BLaER1 (cell line): ENCODE results near the gene EIF4A3.
"Not testable (repeated sequence)": the region's sequence is repeated elsewhere in the genome, so short reads cannot be mapped to it uniquely, and the experiment has no call there.

Experiments used
- H3K27ac ChIP-seq: shearing (Covaris generic); formaldehyde crosslinking; 2 replicates; pipeline ENCODE4 v1.8.1; 2022
- H3K27me3 ChIP-seq: shearing (Covaris generic); formaldehyde crosslinking; 2 replicates; pipeline ENCODE4 v1.8.1; 2022
- H3K36me3 ChIP-seq: shearing (Covaris generic); formaldehyde crosslinking; 2 replicates; pipeline ENCODE4 v1.8.1; 2022
- H3K4me1 ChIP-seq: shearing (Covaris generic); formaldehyde crosslinking; 2 replicates; pipeline ENCODE4 v1.8.1; 2022
- H3K4me2 ChIP-seq: shearing (Covaris generic); formaldehyde crosslinking; 2 replicates; pipeline ENCODE4 v1.8.1; 2022
- H3K4me3 ChIP-seq: shearing (Covaris generic); formaldehyde crosslinking; 2 replicates; pipeline ENCODE4 v1.8.1; 2022
- H3K9ac ChIP-seq: shearing (Covaris generic); formaldehyde crosslinking; 2 replicates; pipeline ENCODE4 v1.8.1; 2022
- H3K9me3 ChIP-seq: shearing (Covaris generic); formaldehyde crosslinking; 2 replicates; pipeline ENCODE4 v1.8.1; 2022
- H4K20me1 ChIP-seq: shearing (Covaris generic); formaldehyde crosslinking; 2 replicates; pipeline ENCODE4 v1.8.1; 2022
- Cebpa-rat ChIP-seq: shearing (Covaris generic); IDR thresholded peaks from 2 replicates; pipeline ENCODE4 v1.8.1; 2022

Gene EIF4A3

GRCh38 chr17:80173916-80174315 lies 27.0 kb upstream of the EIF4A3 start:
- Histone ChIP-seq H3K27ac (no peak overlapping the region), H3K36me3 (no peaks in the 10 kb centered on the region), H3K9ac (no peak overlapping the region), H4K20me1 (no peaks in the 10 kb centered on the region), H3K9me3 (no peaks in the 10 kb centered on the region), H3K4me3 (no peak overlapping the region), H3K27me3 (no peaks in the 10 kb centered on the region), H3K4me1 (no peaks in the 10 kb centered on the region), H3K4me2 (no peak overlapping the region)
- TF ChIP-seq Cebpa-rat, result no peak

GRCh38 chr17:80173126-80173525 lies 26.2 kb upstream of the EIF4A3 start:
- H3K4me1 ChIP-seq, result no peaks in the 10 kb centered on the region
- H3K4me2 ChIP-seq, result no peak overlapping the region
- H3K27me3 ChIP-seq, result no peaks in the 10 kb centered on the region
- H3K9me3 ChIP-seq, result no peaks in the 10 kb centered on the region
- no peak for TF ChIP-seq Cebpa-rat
- no peaks in the 10 kb centered on the region for H4K20me1 ChIP-seq
- H3K36me3 ChIP-seq, result no peaks in the 10 kb centered on the region
- no peak overlapping the region for H3K27ac ChIP-seq
- no peak overlapping the region for H3K4me3 ChIP-seq
- no peak overlapping the region for H3K9ac ChIP-seq

GRCh38 chr17:80171681-80172080 lies 24.8 kb upstream of the EIF4A3 start:
- H3K36me3 ChIP-seq, result no peaks in the 10 kb centered on the region
- H3K4me1 ChIP-seq, result no peaks in the 10 kb centered on the region
- no peak overlapping the region for H3K4me2 ChIP-seq
- no peaks in the 10 kb centered on the region for H3K9me3 ChIP-seq
- no peaks in the 10 kb centered on the region for H4K20me1 ChIP-seq
- H3K27ac ChIP-seq, result no peak overlapping the region
- no peaks in the 10 kb centered on the region for H3K27me3 ChIP-seq
- TF ChIP-seq Cebpa-rat, result no peak
- H3K9ac ChIP-seq, result no peak overlapping the region
- no peak overlapping the region for H3K4me3 ChIP-seq

GRCh38 chr17:80169784-80170500 lies 23.0 kb upstream of the EIF4A3 start, which contains the start of gene CARD14:
Gene CARD14, plus strand, starts transcription at chr17:80170030. Its CDS starts 11,409 bp downstream, at chr17:80181439.
- H3K4me1 ChIP-seq, result no peaks in the 10 kb centered on the region
- H4K20me1 ChIP-seq, result no peaks in the 10 kb centered on the region
- no peak for TF ChIP-seq Cebpa-rat
- H3K27ac ChIP-seq, result no peak within 1 kb of the TSS
- H3K4me3 ChIP-seq, result no peak within 1 kb of the TSS
- no peaks in the 10 kb centered on the region for H3K27me3 ChIP-seq
- no peak within 1 kb of the TSS for H3K4me2 ChIP-seq
- no peaks in the 10 kb centered on the region for H3K9me3 ChIP-seq
- no peaks in the 10 kb centered on the region for H3K36me3 ChIP-seq
- H3K9ac ChIP-seq, result no peak within 1 kb of the TSS

GRCh38 chr17:80169107-80169506 lies 22.2 kb upstream of the EIF4A3 start:
- no peak overlapping the region for H3K4me2 ChIP-seq
- no peak overlapping the region for H3K4me3 ChIP-seq
- no peak overlapping the region for H3K27ac ChIP-seq
- TF ChIP-seq Cebpa-rat, result no peak
- H3K27me3 ChIP-seq, result no peaks in the 10 kb centered on the region
- H4K20me1 ChIP-seq, result no peaks in the 10 kb centered on the region
- H3K36me3 ChIP-seq, result no peaks in the 10 kb centered on the region
- H3K4me1 ChIP-seq, result no peaks in the 10 kb centered on the region
- no peak overlapping the region for H3K9ac ChIP-seq
- H3K9me3 ChIP-seq, result no peaks in the 10 kb centered on the region

GRCh38 chr17:80168371-80168770 lies 21.4 kb upstream of the EIF4A3 start:
- no peak for TF ChIP-seq Cebpa-rat
- Histone ChIP-seq H3K9me3 (no peaks in the 10 kb centered on the region), H4K20me1 (no peaks in the 10 kb centered on the region), H3K36me3 (no peaks in the 10 kb centered on the region), H3K4me3 (no peak overlapping the region), H3K4me2 (no peak overlapping the region), H3K27ac (no peak overlapping the region), H3K9ac (no peak overlapping the region), H3K4me1 (0 out of 2 replicates have a peak, but pooled peaks cover 2% of the 10 kb centered on the region), H3K27me3 (no peaks in the 10 kb centered on the region)

GRCh38 chr17:80166446-80166845 lies 19.5 kb upstream of the EIF4A3 start:
- Histone ChIP-seq H3K4me1 (peaks cover 21% of the 10 kb centered on the region), H4K20me1 (no peaks in the 10 kb centered on the region), H3K36me3 (no peaks in the 10 kb centered on the region), H3K27ac (no peak overlapping the region), H3K27me3 (no peaks in the 10 kb centered on the region), H3K4me2 (no peak overlapping the region), H3K9me3 (no peaks in the 10 kb centered on the region), H3K9ac (no peak overlapping the region), H3K4me3 (no peak overlapping the region)
- TF ChIP-seq Cebpa-rat, result no peak

- Histone ChIP-seq H3K9me3 (no peaks in the 10 kb centered on the region), H4K20me1 (no peaks in the 10 kb centered on the region), H3K4me3 (no peak overlapping the region), H3K27me3 (no peaks in the 10 kb centered on the region), H3K9ac (no peak overlapping the region), H3K27ac (no peak overlapping the region), H3K4me2 (no peak overlapping the region), H3K4me1 (peaks cover 37% of the 10 kb centered on the region), H3K36me3 (no peaks in the 10 kb centered on the region)
- no peak for TF ChIP-seq Cebpa-rat
Measured at GRCh38 chr17:80164185-80164584, 17.3 kb upstream of the EIF4A3 start.

GRCh38 chr17:80163336-80163735 lies 16.4 kb upstream of the EIF4A3 start:
- no peaks in the 10 kb centered on the region for H4K20me1 ChIP-seq
- peaks cover 37% of the 10 kb centered on the region for H3K4me1 ChIP-seq
- H3K27me3 ChIP-seq, result no peaks in the 10 kb centered on the region
- H3K27ac ChIP-seq, result no peak overlapping the region
- H3K9ac ChIP-seq, result no peak overlapping the region
- no peaks in the 10 kb centered on the region for H3K36me3 ChIP-seq
- H3K9me3 ChIP-seq, result no peaks in the 10 kb centered on the region
- H3K4me2 ChIP-seq, result no peak overlapping the region
- no peak overlapping the region for H3K4me3 ChIP-seq
- TF ChIP-seq Cebpa-rat, result no peak

GRCh38 chr17:80160536-80160935 lies 13.6 kb upstream of the EIF4A3 start:
- Histone ChIP-seq H3K9me3 (peaks cover 19% of the 10 kb centered on the region), H3K36me3 (no peaks in the 10 kb centered on the region), H3K4me2 (peak overlapping the region; percentile 51), H4K20me1 (no peaks in the 10 kb centered on the region), H3K4me1 (peaks cover 37% of the 10 kb centered on the region), H3K4me3 (no peak overlapping the region), H3K9ac (no peak overlapping the region), H3K27ac (no peak overlapping the region), H3K27me3 (no peaks in the 10 kb centered on the region)
- TF ChIP-seq Cebpa-rat, result no peak

GRCh38 chr17:80158846-80159245 lies 11.9 kb upstream of the EIF4A3 start:
- H3K4me3 ChIP-seq, result no peak overlapping the region
- H3K9ac ChIP-seq, result no peak overlapping the region
- no peaks in the 10 kb centered on the region for H3K27me3 ChIP-seq
- H4K20me1 ChIP-seq, result no peaks in the 10 kb centered on the region
- H3K4me1 ChIP-seq, result peaks cover 42% of the 10 kb centered on the region
- no peak overlapping the region for H3K27ac ChIP-seq
- peaks cover 34% of the 10 kb centered on the region for H3K9me3 ChIP-seq
- no peaks in the 10 kb centered on the region for H3K36me3 ChIP-seq
- TF ChIP-seq Cebpa-rat, result no peak
- H3K4me2 ChIP-seq, result no peak overlapping the region

GRCh38 chr17:80155600-80155999 lies 8.7 kb upstream of the EIF4A3 start:
- H3K9ac ChIP-seq, H3K27me3 ChIP-seq, H3K36me3 ChIP-seq, H3K27ac ChIP-seq, H3K4me2 ChIP-seq, H4K20me1 ChIP-seq, H3K4me3 ChIP-seq: not testable (repeated sequence)
- peaks cover 35% of the 10 kb centered on the region for H3K4me1 ChIP-seq
- H3K9me3 ChIP-seq, result peaks cover 34% of the 10 kb centered on the region
